Ishikawa (cell line): ENCODE results near the gene CCDC57.

Source experiments
- CEBPB ChIP-seq: IDR thresholded peaks from 2 replicates; pipeline ENCODE4 v1.6.1; 2012
- CREB1 ChIP-seq: IDR thresholded peaks from 2 replicates; pipeline ENCODE4 v1.6.1; 2012; ENCODE audit warnings: low read depth
- EGR1 ChIP-seq: IDR thresholded peaks from 2 replicates; pipeline ENCODE4 v1.6.1; 2012
- EP300 ChIP-seq: IDR thresholded peaks from 2 replicates; pipeline ENCODE4 v1.6.1; 2012; ENCODE audit warnings: borderline replicate concordance
- FOXM1 ChIP-seq: IDR thresholded peaks from 2 replicates; pipeline ENCODE4 v1.6.1; 2012; ENCODE audit warnings: low read depth, borderline replicate concordance
- MAX ChIP-seq: IDR thresholded peaks from 2 replicates; pipeline ENCODE4 v1.6.1; 2012
- NFIC ChIP-seq: IDR thresholded peaks from 2 replicates; pipeline ENCODE4 v1.6.1; 2012
- RAD21 ChIP-seq: IDR thresholded peaks from 2 replicates; pipeline ENCODE4 v1.6.1; 2012; ENCODE audit warnings: low read depth
- REST ChIP-seq: IDR thresholded peaks from 2 replicates; pipeline ENCODE4 v1.6.1; 2012; ENCODE audit warnings: low read depth, mild to moderate bottlenecking
- TAF1 ChIP-seq: IDR thresholded peaks from 2 replicates; pipeline ENCODE4 v1.6.1; 2012; ENCODE audit warnings: low read depth, mild to moderate bottlenecking
- TCF12 ChIP-seq: IDR thresholded peaks from 2 replicates; pipeline ENCODE4 v1.6.1; 2012; ENCODE audit warnings: low read depth
- TEAD4 ChIP-seq: IDR thresholded peaks from 2 replicates; pipeline ENCODE4 v1.6.1; 2012
- USF1 ChIP-seq: IDR thresholded peaks from 2 replicates; pipeline ENCODE4 v1.6.1; 2012
- YY1 ChIP-seq: IDR thresholded peaks from 2 replicates; pipeline ENCODE4 v1.6.1; 2012; ENCODE audit warnings: low read depth
- ZBTB7A ChIP-seq: IDR thresholded peaks from 2 replicates; pipeline ENCODE4 v1.6.1; 2012; ENCODE audit warnings: low read depth

Gene CCDC57

DNA sequence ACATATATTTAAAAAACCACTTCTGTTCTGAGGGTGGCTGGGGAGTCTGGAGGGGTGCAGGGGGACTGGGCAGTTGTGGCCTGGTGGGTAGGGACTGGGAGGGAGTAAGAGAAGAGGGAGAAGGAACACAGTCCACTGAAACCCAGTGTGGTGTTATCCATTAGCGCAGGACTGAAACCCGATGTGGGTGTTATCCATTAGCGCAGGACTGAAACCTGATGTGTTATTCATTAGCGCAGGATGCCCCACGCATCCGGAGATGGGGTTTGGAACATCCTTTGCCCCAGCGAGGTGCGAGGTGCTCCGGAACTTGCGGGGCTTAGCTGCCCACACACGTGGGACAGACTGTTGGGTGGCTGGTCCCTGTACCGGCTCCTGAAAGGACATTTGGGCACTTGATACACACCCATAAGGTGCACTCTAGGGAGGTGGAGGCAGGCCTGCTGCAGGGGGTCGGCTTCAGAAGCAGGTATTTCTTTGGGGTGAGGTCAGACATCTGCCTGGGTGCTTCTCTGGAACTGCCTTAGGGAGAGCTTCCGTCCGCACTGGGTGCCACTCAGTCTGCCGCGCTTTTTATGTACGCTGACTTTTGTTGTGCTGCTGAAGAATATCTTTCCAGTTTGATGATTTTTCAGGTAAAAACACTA is 94.4 kb downstream of the CCDC57 start:
- no peak for TF ChIP-seq TCF12
- no peak for TF ChIP-seq MAX
- TF ChIP-seq ZBTB7A = no peak
- TF ChIP-seq EP300 = no peak
- no peak for TF ChIP-seq NFIC
- TF ChIP-seq USF1 = no peak
- TF ChIP-seq FOXM1 = no peak
- no peak for TF ChIP-seq EGR1

GRCh38 chr17:82117139-82118090 is 95.2 kb downstream of the CCDC57 start:
- no peak for TF ChIP-seq YY1
- TF ChIP-seq EP300 = no peak
- TF ChIP-seq CREB1 = no peak

GRCh38 chr17:82116246-82116645 is 96.4 kb downstream of the CCDC57 start:
- TF ChIP-seq EP300 (no peak), RAD21 (no peak), REST (no peak), TEAD4 (no peak), CEBPB (no peak), EGR1 (no peak), FOXM1 (no peak), TCF12 (no peak), CREB1 (no peak), USF1 (no peak), NFIC (no peak), ZBTB7A (no peak), YY1 (no peak), MAX (no peak), TAF1 (no peak)

- TF ChIP-seq MAX (no peak), EGR1 (no peak), TCF12 (no peak), CEBPB (no peak), CREB1 (no peak), ZBTB7A (no peak)
These were observed 97.8 kb downstream of the CCDC57 start for GRCh38 chr17:82114872-82115271.

DNA sequence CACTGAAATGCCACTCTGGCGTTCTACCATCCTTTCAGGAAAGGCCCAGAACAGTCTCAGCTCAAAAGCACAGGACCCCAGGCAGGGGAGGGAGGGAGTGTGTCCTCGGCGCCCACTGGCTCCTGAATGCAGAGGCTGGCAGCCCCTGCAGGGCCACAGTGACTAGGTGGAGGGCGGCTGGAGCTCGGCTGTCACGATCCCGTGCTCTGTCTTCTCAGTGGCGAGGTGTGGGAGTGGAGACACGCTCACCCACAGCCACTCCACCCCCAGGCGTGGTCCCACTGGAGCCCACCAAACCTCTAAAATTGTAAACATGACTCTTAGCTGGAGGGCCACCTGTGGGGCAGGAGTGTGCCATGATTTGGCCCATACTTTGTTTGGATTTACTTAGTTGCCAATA is 98.2 kb downstream of the CCDC57 start:
- no peak for TF ChIP-seq EP300
- TF ChIP-seq MAX = no peak
- no peak for TF ChIP-seq RAD21
- no peak for TF ChIP-seq ZBTB7A
- TF ChIP-seq CREB1 = no peak
- no peak for TF ChIP-seq USF1
- no peak for TF ChIP-seq TCF12
- no peak for TF ChIP-seq YY1
- no peak for TF ChIP-seq CEBPB

- TF ChIP-seq EGR1 (no peak), ZBTB7A (no peak), TCF12 (no peak), NFIC (no peak), EP300 (no peak), CREB1 (no peak), FOXM1 (no peak), YY1 (no peak), MAX (no peak), RAD21 (no peak), USF1 (no peak), TEAD4 (no peak)
These were observed 98.7 kb downstream of the CCDC57 start for GRCh38 chr17:82113941-82114340.
